RPMI8226 (cell line): ENCODE results near the gene FOXL2.
A peak's percentile ranks its signal among the peaks of the same experiment; 100 is the strongest.

Experiments
- DNase-seq: peaks from one replicate; pipeline ENCODE4 v3.0.0-alpha.2; 2015

FOXL2 gene

DNA sequence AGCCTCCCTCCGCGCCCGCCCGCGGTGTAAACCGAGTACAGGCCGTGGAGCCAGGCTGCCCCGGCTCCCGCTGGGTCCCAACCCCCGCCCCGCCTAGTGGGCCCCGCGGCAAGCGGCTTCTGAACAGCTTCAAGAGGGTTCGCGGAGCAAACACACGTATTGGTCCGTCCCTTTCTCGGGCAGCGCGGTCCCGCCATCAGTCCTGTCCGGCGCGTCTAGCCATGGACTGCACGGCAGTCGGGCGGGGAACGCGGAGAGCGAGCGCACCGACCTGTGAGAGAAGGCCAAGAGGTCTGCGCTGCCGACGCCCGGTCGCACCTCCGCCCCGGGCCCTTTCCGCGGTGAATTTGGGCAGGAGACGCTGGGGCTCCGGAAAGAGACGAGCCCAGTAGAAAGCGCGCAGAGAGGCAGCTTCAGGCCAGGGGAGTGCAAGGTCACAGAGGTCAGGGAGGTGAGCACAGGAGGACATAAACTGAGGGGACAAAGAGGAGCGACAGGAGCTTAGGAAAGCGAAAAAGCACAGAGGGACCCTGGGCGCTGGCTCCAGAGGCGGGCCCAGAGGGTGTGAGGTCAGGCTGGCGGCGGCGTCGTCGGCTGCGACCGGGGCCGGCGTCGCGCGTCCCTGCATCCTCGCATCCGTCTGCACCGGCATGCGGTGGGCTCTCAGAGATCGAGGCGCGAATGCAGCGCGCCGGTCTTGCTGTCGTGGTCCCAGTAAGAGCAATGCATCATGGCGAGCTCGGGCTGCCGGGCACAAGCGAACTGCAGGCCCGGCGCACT, 1.8 kb downstream of the FOXL2 start:
- peak; percentile 40 for DNase-seq

DNA sequence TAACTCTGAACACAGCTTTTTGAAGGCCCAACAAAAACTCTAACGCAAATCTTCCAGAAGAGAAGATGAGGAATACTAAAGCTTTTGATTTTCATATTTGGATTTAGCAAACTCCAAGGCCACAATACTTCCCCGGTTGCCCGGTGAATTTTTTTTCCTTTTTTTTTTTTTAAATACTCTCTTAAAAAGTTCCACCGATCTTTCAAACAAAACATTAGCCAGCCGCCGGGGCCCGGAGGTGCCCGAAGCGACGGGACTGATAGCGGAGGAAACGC, 2.3 kb downstream of the FOXL2 start:
- DNase-seq: no peak

DNA sequence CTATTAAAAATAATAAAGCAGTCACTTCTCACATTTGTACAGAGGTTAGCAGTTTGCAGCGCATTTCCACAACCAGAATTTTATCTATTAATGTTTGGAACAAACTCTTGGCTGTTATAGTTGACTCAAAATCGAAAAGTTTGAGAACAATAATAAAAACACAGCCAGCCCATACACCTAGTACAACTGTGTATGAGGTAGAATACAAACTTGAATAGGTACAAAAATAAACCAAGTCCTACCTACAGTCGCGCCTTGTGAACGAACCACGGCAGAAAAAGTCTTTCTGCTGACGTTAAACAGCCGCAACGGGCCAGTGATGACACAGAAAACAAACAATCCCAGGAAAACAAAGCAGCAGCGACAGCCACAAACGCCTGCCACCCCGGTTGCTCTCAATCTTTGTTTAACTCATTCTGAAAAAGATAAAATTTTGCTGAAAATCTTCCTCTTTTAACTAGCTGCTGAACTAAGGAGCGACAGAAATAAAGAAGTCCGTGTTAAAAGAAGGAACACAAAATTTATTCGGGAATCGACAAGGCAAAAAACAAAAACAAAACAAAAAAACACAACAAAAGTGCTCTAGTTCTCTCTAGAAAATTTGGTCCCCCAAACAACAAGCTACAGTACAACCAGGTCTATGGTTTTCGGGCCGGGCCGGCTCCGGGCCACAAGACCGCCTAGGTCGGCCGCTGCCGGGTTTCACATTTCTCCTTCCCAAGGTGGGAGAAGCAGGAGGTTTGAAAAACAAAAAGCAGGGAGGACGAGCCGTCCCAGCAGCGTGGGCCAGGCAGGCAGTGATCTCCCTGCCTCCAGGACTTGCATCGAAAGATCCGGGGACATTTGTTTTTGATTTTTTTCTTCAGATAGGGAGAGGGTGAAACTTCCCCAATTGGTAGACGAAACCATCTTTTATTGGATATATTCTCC, 2.9 kb downstream of the FOXL2 start:
- no peak for DNase-seq

DNA sequence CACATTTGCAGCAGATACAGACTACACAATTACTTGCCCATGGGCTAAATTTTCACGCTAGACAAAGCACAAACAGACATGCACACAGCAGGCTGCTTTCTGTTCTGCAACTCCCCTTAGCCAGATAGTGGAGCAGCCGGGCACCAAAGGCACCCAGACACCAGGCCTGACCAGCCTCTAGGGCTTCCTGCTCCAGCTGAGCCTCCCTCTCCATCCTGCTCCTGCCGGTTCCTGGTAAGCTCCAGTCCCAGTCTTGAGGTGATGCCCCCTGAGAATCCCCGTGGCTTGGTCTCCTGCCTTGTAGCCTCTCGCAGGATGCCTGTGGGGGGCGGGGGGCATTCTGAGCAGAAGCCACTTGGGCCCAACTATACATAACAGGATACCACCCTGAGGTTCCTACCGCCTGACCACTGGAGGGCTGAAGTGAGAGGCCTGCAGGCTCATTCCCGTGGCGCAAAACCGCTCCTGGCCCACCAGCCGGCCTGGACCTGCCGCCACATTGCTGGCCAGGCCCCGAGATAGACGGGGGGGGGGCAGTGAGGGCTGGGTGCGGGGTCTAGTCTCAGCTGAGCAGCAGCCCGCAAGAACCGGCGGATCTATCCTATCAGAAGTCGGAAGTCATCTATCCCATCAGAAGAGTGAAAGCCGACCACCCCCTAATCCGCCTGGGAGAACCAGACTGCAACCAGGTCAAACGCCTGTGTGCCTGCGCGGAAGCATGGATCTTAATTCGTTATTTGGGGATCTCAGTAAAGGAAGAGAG, 3.9 kb downstream of the FOXL2 start:
- DNase-seq: no peak

DNA sequence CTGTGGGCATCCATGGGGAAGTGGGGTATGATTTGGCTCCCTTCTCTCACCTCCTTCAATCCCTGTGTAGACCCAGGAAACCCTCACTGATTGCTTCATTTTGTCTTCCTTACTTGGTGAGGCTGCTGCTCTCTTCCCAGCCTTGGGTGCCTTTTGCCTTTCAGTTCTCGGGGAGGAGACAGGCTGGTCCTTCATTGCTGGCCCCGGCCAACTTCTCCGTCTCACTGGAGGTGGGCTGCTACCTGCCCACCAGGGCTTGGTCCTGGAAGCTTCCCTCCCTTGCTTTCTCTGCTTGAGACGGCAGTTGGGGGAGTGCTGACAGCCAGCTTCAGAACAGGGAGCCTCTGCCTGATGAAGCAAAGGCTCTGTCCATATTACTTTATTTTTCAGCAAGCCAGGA, 4.7 kb downstream of the FOXL2 start:
- no peak for DNase-seq

DNA sequence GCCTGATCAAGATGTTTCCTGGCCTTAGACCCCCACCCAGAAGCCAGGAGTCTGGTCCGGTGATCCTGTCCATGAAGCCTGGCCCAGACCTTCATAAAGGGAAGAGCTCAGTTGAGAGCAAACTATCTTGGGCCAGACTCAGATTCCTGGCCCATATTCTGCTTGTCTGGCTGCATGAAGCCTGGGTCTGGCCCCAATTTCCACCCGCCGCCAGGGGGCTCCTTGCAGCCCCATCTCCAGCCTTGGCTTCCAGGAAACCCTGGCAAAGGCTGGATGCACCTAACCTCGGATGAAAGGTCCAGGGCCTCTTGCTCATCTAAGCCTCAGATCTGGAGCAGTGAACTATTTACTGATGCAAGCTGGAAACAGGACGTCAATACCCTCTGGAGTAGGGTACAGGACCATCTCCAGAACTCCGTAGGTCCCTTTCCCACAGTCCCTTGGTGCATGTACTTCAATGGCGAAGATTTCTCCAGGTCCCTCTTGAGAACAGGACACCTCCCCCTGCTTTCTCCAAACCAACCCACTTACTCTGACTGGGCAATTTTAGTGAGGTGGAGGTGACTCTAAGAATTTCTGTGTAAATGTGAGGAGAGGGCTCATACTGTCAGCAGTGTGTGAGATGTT, 5.6 kb downstream of the FOXL2 start:
- peak; percentile 48 for DNase-seq

DNA sequence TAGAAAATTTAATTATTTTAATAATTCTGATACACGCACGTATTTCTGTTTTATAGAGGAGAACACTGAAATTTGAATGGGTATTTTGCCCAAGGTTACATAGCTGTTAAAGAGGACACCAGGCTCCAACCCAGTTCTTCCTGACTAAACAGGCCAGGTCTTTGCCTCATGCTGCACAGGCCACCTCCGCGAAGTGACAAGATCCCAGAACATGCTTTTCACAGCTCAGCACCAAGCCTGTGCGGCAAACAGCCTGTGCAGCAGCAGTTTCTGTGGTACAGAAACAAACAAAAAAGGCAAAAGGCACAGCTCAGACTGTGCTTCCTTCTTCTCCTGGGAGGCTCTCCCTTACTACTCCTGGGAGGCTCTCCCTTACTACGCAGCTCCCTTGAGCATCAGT, 6.5 kb downstream of the FOXL2 start:
- no peak for DNase-seq

DNA sequence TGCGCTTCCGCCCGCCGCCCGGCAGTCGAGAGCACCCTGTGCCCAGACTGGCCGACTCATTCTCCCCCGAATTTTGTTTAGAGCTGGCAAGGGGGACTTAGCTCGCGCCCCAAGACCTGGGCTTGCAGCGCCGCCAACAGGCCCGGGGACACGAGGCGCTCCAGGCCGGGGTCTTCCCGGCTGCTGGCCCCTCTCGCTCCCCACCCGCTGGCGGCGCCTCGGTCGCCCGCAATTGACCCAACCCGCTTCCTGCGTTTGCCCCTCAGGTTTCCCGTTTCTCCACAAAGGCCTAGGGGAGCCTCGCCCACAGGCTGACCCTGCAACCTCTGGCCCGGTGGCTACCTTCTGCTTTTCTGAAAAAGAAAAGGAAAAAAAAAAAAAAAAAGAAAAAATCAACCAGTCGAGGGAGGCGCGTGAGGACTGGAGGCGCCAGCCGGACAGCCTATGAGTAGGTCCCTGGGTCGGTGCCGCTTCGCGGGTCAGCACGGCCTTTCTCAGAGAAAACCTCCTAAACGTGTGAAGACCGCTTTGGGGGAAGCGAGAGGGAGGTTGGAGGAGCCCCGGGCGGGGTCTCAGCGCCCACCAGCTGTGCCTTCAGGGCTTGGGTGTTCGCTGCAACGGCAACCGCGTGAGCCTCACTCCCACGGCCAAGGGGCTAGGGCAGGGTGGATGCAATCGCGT, 7.2 kb downstream of the FOXL2 start:
- no peak for DNase-seq

DNA sequence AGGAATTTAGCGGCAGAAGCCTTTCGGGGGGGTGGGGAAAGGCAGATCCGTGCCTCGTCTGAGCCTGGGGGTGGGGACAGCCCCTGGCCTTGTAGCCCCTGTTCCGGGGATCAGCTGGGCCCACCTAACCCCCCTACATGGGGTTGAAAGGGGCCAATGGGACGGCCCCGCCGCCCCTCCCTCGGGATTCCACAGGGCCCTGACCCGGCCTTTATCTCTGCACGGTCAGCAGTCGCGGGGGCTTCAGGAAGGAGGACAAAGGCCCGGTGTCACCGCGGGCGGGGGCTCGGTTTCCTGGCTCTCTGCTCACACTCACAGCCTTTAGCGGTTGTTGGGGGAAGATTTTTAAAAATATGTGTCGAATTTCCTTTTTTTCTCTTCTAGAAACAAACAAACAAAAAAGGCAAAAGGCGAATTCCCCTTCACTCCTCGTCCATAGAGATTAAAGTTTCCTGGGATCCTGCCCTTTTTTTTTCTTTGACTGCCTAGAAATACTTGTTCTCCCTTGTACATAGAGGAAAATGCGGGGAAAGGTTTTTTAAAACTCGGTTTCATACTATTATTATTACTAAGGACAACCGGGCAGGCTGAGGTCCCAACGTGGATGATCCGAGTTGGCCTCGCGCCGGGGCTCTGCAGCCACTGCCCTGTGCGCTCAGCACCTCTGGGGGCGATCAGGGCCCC, 7.9 kb downstream of the FOXL2 start:
- no peak for DNase-seq

DNA sequence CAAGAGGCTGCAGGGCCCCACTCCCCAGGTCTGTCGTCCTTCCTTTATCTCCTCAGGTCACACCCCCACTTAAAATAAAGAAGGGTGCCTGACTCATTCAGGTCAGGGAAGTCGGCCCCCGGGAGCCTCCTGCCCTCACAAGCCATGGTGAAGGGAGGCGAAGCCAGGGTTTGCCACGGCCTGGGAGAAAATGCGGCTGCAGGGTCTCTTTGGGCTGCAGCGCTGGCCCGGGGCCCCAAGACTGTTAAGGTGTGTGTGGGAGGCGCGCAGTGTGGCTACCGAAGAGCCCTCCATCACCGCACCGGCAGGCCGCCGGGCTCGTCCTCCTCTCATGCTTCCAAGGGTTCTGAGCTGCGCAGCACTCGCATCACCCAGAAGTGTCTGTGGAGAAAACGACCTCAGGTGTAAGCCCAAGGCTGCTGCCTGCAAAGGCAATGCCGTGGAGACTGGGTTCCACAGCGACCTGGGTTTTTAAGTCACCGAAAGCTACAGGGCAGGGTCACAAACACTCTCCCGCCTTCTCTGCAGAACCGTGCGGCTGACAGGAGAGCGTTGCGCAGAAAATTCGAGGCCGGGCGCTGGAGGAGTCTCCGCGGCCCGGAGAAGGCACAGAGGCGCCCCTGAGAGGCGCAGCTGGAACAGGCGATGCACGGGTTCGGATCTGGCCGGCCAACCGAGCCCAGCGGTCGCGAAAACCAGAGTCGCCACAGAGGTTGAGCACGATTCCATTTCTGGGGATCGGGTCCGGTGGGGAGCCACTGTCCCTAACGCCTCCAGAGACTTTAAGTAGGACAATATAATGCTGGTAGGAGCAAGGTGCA, 8.7 kb downstream of the FOXL2 start:
- no peak for DNase-seq

DNA sequence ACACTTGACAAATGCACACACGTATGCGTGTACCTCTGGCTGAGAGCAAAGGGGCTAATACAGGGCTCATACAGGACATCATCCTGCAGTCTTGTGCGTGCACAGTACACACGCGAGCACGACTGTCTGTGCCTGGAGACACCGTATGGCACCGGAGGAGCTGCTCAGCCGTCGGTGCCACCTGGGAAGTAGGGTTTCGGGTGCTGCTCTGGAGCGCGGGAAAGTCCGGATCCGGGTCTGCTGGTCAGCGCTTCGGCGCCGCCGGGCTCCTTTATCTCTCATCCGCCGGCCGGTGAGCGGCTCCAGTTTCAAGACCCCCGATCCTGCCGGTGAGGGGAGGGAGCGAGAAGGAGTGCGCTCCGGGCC, 9.3 kb downstream of the FOXL2 start:
- DNase-seq: no peak

DNA sequence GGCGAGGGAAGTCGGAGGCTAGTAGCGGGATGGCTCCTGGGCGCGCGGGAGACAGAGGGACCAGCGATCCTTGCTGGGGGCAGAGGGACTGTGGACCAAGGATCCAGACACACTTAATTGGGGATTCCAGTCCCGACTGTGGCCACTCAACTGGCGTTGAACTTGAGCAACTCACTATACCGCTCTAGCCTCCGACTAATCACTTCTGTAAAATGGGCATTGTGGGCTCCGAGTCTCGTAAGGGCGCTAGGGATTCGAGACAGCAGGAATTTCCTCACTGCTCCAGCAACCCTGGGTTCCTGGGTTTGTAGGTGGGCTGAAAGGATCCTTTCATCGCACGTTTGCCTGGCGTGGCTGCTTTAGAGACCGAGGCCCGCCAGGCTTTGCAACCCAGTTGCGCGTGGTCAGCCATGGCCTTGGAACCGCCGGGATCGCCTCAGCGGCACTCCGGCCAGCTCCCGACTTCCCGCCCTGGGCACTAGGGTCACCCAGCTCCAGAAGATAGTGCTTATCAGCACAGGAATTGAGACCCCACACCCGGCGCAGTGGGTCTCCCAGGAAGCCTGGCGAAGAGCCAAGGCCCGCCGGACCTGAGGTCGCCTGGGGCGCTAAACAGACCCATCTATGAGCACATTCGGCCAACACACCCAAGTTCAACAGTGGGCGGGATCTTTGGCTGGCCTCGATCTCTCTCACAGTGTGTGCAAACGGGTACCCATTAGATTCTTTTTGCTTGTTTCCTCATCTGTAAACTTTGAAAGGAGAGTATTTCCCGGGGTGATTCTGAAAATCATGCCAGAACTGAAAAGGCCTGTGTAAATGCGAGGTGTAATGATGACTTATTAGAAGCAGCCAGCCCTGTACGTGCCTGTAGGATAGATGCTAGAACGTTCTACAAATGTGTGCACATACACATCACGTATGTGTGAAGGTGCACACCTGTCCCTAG, 9.9 kb downstream of the FOXL2 start:
- DNase-seq: no peak

DNA sequence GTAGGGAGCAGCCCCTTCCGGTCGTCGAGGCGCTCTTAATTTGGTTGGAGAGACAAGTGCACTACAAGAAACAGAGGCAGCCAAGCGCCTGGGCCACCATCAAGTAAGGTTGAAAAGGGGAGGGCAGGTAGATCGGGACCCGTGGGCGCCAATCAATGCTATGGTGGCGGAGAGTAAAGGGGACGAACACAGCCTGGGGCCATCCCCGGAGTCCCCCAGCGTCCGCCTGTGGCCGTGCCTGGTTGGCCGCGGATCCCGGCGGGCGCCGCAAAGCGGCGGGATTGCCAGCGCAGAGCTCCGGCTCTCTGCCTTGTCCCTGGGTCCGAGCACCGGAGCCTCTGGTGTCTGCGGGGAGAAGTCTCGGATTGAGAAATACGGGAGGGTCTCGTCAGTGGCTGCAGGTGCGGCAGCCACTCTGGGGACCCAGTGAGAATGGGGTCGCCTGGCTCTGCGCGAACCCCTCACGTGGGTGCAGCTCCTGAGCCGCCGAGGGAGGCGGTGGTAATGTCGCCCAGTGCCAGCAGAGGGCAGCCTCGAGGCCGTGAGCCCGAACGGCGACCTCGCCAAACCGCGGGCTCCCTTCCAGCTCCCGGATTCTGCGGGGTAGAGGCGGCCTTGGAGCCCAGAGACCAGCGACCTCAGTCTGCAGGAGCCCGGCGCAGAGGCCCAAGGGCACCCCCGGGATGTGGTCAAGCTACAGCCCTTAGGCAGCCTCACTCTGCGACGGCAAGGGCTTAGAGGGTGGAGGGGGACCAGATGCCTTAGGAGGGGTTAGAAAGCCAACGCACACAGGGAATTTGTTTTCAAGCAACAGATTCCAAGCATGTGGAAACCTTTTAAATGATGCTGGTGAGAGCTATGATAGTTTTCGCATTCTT, 10.8 kb downstream of the FOXL2 start:
- peak; percentile 74 for DNase-seq

DNA sequence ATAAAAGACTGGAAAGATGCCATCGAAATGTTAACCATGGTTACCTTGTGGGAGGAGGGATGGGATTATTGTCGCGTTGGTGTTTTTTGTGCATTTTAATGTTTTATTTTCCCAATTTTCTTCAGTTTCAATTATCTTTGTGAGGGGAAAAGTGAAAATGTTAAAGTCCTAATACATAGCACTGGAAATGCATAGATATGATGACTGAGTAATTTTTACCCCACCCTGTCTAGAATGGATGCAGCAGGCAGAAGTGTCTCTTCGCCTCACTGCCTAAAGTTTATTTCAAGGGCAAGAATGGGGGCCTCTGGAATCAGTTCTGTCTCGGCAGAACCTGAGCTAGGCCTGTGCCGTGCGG, 11.5 kb downstream of the FOXL2 start:
- no peak for DNase-seq

DNA sequence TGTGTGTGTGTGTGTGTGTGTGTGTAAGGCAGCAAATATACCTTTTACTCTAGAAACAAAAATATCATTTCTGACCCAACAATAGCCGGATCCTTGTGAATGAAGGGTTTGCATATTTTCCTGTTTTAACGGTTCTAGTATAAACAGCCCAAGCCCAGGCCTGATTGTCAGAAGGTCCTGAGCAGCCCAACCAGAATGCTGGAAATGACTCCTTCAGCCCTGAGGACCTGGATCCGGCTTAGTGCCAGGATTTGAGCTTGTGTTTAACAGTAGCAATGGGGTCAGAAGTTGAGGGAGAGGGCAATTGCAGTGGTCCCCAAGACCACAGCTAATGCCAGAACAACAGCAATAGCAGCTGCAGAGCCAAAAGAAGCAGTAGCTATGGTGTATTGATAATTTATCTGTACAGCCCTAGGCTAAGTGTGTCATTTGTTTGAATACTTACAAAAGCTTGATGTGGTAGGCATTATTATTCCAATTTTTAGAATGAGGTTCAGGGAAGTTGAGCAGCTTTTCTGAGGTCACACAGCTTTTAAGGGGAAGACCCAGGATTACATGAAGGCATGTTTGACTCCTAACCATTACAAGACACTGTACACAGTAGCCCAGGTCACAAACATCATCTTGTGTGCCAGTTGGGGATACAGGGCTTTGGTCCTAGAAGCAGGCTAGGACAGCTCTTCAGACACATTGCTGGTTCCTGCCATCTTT, 12.8 kb downstream of the FOXL2 start:
- DNase-seq: no peak

DNA sequence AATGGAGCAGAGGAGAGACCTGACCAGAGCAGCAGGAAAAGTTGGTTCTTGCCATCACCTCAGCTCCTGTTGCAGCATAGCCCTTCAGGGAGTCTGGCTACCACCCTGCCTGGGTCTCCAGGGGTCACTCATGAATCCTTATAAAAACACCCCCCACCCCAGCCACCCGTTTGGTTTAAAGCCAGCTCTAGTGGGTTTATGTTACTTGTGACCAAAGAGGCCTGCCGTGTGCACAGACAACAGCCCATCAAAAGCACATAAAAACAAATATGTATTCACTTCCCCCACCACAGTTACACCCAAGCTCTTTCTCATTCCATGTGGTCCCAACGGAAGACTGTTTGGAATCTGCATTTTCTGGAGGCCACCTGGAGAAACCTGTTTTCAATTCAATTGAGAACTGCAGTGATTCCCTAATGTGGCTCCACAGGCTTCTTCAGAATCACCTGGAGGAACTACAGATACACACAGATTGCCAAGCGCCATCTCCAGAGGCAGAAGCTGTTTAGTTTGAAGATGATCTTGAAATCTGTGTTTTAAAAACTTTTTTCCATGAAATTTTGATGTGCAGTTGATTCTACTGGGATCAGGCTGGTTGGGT, 13.8 kb downstream of the FOXL2 start:
- no peak for DNase-seq

DNA sequence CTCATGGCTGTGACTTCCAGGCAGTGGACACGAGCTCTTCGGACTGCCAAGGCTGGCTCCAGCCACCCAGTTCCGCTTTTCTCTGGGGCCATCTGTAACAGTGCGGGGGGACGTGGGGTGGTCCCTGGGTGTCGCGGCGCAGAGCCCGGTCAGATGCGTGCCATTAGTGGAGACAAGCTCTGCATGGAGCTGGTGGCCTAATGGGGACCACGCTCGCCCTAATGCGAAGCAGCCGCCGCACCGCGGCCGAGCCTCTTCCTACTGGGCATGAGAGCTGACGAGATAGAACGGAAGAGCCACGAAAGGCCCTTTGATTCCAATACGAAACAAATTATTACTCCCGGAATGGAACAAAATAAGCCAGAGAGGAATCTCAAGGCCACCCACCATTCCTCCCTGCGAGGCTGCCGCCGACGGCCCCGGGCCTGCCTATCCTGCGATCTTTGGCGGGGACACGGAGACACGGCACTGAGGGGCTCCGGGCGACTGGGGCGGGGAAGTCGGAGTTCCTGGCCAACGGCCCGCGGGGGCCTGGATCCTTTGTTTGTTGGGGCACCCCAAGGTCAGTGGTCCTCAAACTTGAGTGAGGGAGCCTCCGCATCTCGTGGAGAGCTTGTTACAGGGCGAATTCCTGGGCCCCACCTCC, 18.1 kb downstream of the FOXL2 start:
- no peak for DNase-seq
